Skeletal muscle satellite cell (primary cell): ENCODE data around the gene LRRC4. TPM values are rescaled to one million over a fixed set of nuclear protein-coding genes. Genes with fewer than 3 reads are reported as not detected.

Source experiments
- H3K27me3 ChIP-seq: 2 replicates; pipeline ENCODE4 v1.7.0; 2013; ENCODE audit warnings: low read length; ENCODE audit not compliant: control insufficient read depth, insufficient read depth
- H3K36me3 ChIP-seq: 2 replicates; pipeline ENCODE4 v1.7.0; 2013; ENCODE audit warnings: mild to moderate bottlenecking, control low read depth, low read length; ENCODE audit not compliant: insufficient read depth
- H3K4me1 ChIP-seq: 2 replicates; pipeline ENCODE4 v1.7.0; 2013; ENCODE audit warnings: low read length; ENCODE audit not compliant: control insufficient read depth, insufficient read depth
- H3K4me2 ChIP-seq: 2 replicates; pipeline ENCODE4 v1.7.0; 2013; ENCODE audit warnings: mild to moderate bottlenecking, low read length
- H3K4me3 ChIP-seq: 2 replicates; pipeline ENCODE4 v1.7.0; 2013; ENCODE audit warnings: low read length
- H3K9ac ChIP-seq: 2 replicates; pipeline ENCODE4 v1.7.0; 2013; ENCODE audit warnings: mild to moderate bottlenecking, low read depth, low read length, moderate library complexity
- H3K9me3 ChIP-seq: replicated peaks from 2 replicates; pipeline ENCODE4 v1.7.0; 2013; ENCODE audit warnings: mild to moderate bottlenecking, control low read depth, low read length
- total RNA-seq: library from RNA; depleted of rRNA; stranded (reverse); fragments of >200 nt; gene quantifications from 2 replicates; pipeline ENCODE4 v1.2.3, GENCODE V29; 2012; rRNA removed

The LRRC4 gene, protein sequence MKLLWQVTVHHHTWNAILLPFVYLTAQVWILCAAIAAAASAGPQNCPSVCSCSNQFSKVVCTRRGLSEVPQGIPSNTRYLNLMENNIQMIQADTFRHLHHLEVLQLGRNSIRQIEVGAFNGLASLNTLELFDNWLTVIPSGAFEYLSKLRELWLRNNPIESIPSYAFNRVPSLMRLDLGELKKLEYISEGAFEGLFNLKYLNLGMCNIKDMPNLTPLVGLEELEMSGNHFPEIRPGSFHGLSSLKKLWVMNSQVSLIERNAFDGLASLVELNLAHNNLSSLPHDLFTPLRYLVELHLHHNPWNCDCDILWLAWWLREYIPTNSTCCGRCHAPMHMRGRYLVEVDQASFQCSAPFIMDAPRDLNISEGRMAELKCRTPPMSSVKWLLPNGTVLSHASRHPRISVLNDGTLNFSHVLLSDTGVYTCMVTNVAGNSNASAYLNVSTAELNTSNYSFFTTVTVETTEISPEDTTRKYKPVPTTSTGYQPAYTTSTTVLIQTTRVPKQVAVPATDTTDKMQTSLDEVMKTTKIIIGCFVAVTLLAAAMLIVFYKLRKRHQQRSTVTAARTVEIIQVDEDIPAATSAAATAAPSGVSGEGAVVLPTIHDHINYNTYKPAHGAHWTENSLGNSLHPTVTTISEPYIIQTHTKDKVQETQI
- under 0.01 and 0.44 TPM in 2 replicates for total RNA-seq

DNA sequence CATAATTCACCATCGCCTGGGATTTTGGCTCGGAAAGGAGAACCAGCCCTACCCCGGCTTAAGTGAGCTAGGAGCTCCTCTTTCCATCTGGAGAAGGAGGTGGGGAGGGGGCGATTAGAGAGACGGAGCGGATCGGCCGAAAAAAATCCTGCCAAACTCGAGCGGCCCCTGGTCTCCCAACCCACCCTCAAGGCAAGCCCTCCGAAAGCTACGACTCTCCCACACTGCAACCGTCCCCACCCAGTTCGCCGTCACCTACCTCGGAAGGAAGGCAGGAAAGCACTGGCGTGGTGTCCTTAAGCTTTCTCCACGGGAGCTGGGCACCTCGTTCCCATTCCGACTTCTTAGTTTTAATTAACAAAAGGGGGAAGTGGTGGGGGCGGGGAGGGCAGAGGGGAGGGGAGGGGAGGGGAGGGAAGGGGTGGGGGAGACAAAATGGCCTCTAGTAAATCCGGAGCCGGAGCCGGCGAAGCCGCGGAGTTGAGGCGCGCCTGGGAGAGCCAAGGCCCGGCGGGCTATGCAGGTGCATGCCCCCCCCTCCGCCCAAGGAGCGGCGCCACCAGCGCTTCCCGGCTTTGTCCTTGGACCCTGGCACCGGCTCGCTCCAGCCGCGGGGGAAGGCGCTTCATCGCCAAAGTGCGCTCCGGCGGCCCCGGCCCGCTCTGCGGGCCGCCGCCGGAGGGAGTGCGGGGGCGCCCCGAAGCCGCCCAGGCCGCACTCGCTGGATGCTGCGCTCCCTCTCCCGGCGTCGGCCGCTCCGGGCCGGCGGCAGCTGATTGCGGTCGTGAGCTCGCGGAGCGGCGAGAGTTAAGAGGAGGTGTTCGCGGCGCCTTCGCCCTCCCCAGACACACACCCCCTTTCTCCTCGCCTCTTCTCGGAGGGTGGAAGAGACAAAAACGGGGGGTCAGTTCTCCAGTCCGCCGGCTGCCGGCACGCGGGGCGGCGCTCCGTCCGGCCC is at the start of gene LRRC4:
LRRC4 (minus strand) TSS at position 784 of the 958 bp plus-strand sequence. CDS start 797 bp downstream, outside the sequence.
- Histone ChIP-seq H3K27me3 (no peaks in the 10 kb centered on the region), H3K36me3 (peaks cover 11% of the 10 kb centered on the region), H3K9me3 (no peaks in the 10 kb centered on the region), H3K4me3 (peak within 1 kb of the TSS; percentile 73), H3K9ac (peak within 1 kb of the TSS; percentile 78), H3K4me1 (peaks cover 51% of the 10 kb centered on the region), H3K4me2 (peak within 1 kb of the TSS; percentile 92)

DNA sequence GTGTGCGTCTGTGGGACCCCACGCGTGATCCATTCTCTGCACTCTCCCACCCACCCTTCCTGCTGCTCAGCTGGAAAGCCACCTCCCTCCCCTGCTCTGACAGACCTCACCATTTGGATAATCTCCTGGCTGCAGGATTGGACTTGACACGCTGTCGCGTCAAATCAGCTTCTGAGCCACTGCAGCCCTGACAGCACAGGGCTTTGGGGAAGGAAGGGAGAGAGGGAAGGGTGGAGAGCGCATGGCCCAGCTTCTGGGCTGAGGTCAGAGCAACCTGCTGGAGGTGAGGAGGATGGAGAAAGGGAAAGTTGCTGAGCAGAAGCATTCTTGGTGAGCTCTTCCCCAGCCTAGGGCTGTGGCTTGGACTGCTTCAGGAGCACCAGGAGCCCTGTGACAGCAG is 48.9 kb upstream of the LRRC4 start:
- H3K9me3 ChIP-seq: no peaks in the 10 kb centered on the region
- H3K4me3 ChIP-seq: no peak overlapping the region
- no peak overlapping the region for H3K9ac ChIP-seq
- no peaks in the 10 kb centered on the region for H3K27me3 ChIP-seq
- peaks cover 34% of the 10 kb centered on the region for H3K36me3 ChIP-seq
- no peak overlapping the region for H3K4me2 ChIP-seq
- H3K4me1 ChIP-seq: peaks cover 3% of the 10 kb centered on the region

DNA sequence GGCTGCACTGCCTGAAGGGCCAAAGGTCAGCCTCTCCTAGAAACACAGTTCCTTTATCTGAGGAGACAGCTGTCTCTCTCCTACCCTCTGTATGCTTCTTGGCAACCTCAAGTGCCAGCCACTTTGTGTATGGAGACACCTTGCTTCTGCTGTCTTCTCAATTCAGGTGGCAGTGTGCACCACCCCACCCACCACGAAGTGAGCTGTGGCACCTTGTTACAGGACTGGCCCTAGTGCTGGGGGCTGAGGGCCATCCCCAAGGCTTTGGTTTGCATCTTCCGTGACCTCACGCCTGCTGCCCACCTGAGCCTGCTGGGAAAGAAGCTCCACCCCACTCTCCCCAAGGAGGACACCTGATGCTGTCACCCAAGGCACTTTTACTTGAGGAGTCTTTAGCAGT is 47.1 kb upstream of the LRRC4 start:
- no peak overlapping the region for H3K9ac ChIP-seq
- no peak overlapping the region for H3K4me2 ChIP-seq
- H3K4me3 ChIP-seq: no peak overlapping the region
- no peaks in the 10 kb centered on the region for H3K27me3 ChIP-seq
- no peaks in the 10 kb centered on the region for H3K9me3 ChIP-seq
- no peaks in the 10 kb centered on the region for H3K4me1 ChIP-seq
- H3K36me3 ChIP-seq: peaks cover 32% of the 10 kb centered on the region

DNA sequence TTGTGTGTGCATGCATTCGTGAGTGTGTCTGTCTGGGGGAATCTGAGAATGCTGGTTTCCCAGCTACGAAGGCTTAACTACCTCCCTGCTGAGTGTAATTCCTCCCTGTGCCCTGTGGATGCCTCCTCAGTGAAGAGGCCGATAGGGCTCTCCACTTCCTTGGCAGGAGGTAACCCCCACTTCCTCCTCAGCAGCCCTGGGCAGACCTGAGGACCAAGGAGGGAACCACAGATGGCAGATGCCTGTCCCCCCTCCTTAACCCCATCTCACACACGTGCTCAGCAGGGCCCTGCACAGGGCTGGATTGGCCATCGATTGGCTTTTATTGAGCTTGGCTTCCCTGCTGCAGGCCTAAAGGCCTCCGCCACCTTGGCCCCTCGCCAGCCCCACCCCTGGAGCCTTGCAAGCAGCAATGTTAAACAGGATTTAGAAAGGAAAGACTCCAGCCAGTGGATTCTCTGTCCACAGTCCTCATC is 45.6 kb upstream of the LRRC4 start:
- Histone ChIP-seq H3K4me3 (no peak overlapping the region), H3K9ac (no peak overlapping the region), H3K36me3 (peaks cover 28% of the 10 kb centered on the region), H3K9me3 (no peaks in the 10 kb centered on the region), H3K27me3 (no peaks in the 10 kb centered on the region), H3K4me1 (no peaks in the 10 kb centered on the region), H3K4me2 (no peak overlapping the region)

DNA sequence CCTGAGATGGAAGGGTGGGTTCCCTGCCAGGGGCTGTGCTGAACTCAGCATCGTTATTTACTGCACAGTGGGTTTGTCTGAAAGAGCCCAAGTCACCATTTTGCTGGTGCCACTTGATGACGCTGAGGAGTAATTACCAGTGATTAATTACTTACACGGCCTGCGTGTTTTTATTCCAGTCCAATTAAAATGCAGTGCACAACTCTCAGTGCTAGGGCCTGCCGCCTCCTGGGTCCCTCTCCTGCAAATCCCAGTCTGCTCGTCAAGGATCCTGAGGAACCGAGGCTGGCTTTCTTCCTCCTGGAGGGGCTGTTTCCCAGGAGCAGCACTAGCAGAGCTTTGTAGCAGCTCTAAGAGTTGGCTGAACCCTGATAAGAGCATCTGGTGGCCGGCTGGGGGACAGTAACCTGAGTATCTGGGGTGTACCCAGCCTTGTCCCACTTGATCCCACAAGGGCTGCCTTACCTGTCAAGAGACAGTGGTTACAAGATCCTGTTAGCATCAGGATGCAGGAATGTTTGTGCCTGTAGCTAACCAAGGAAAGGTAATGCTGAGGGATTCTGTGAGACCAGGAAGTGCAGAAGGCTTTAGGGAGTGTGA is 45.1 kb upstream of the LRRC4 start:
- no peaks in the 10 kb centered on the region for H3K9me3 ChIP-seq
- no peaks in the 10 kb centered on the region for H3K27me3 ChIP-seq
- no peak overlapping the region for H3K4me3 ChIP-seq
- peaks cover 25% of the 10 kb centered on the region for H3K36me3 ChIP-seq
- no peak overlapping the region for H3K4me2 ChIP-seq
- H3K9ac ChIP-seq: no peak overlapping the region
- no peaks in the 10 kb centered on the region for H3K4me1 ChIP-seq

DNA sequence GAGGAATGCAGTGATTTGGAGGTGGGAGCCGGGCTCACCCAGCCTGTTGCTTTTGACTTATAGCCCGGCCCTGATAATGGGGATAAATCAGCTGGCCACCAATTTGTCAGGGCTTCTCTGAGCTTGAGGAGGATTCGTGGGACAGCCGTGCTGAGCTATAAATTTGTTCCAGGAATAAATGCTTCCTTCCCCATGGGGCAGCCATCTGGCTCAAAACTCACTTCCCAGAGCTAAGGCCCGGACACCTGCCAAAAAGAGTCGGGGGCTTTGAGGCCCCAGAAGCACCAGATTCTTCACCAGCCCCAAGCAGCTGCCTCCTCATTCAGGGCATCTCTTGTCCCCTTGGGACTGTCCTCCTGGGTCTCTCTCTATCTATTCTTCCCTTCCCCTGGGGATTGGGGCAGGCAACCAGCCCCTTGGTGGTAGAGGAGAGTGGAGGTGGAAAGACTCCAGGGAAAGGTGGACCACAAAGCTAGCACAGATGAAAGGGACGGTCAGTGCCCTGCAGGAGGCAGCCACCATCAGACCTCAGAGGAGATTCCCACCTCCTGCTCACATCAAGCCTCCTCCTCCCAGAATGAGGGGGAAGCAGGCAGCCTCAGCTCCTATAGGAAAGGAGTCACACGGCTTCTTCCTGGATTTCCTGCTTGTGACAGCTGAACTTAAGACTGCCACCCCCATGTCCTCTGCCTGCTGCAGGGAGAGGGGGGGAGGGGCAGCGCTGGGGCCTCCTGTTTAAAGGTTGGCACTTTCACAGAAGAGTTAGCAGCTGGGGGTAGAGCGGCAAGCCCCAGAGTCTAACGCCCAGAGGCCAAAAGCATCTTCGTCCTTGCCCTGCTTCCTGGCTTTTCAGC is 44.2 kb upstream of the LRRC4 start:
- no peak overlapping the region for H3K4me2 ChIP-seq
- H3K9me3 ChIP-seq: no peaks in the 10 kb centered on the region
- H3K4me3 ChIP-seq: no peak overlapping the region
- H3K4me1 ChIP-seq: no peaks in the 10 kb centered on the region
- no peaks in the 10 kb centered on the region for H3K27me3 ChIP-seq
- H3K9ac ChIP-seq: no peak overlapping the region
- H3K36me3 ChIP-seq: peaks cover 24% of the 10 kb centered on the region

DNA sequence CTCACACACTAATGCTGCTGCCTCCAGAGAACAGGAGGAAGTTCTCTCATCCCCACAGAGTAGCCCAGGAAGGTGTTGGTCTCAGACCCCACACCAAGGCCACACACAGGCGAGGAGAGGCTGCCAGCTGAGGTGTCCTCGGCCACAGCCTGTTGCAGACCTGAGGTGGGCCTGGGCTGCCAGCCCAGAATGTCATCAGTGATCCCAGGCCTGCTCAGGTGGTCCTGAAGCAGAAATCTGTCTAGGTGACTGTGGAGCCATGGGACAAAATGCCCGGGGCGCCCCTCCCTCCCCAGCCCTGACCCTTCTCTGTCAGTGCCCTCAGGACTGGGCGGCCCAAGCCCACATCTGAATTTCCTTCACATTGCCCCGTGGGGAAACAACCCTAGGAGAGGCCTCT is 43.5 kb upstream of the LRRC4 start:
- H3K9ac ChIP-seq: no peak overlapping the region
- H3K4me3 ChIP-seq: no peak overlapping the region
- no peak overlapping the region for H3K4me2 ChIP-seq

DNA sequence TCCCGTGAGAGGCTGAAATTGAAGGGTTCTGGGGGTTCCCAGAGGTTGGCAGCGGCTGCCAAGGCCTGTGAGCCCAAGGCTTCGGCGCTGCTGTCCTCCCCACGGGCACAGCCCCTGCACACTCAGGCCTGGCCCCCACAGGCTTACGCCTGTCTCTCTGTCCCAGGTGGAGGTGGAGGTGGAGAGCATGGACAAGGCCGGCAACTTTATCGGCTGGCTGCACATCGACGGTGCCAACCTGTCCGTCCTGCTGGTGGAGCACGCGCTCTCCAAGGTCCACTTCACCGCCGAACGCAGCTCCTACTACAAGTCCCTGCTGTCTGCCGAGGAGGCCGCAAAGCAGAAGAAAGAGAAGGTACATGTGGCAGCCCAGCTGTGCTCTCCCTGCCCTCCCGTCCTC is 43.1 kb upstream of the LRRC4 start:
- H3K4me2 ChIP-seq: no peak overlapping the region
- H3K9ac ChIP-seq: no peak overlapping the region
- no peaks in the 10 kb centered on the region for H3K4me1 ChIP-seq
- H3K4me3 ChIP-seq: no peak overlapping the region
- peaks cover 24% of the 10 kb centered on the region for H3K36me3 ChIP-seq
- H3K9me3 ChIP-seq: no peaks in the 10 kb centered on the region
- no peaks in the 10 kb centered on the region for H3K27me3 ChIP-seq

More for the DNA sequence above, 43.5 kb upstream of the LRRC4 start:
- Histone ChIP-seq H3K4me1 (no peaks in the 10 kb centered on the region), H3K36me3 (peaks cover 24% of the 10 kb centered on the region), H3K27me3 (no peaks in the 10 kb centered on the region), H3K9me3 (no peaks in the 10 kb centered on the region)

DNA sequence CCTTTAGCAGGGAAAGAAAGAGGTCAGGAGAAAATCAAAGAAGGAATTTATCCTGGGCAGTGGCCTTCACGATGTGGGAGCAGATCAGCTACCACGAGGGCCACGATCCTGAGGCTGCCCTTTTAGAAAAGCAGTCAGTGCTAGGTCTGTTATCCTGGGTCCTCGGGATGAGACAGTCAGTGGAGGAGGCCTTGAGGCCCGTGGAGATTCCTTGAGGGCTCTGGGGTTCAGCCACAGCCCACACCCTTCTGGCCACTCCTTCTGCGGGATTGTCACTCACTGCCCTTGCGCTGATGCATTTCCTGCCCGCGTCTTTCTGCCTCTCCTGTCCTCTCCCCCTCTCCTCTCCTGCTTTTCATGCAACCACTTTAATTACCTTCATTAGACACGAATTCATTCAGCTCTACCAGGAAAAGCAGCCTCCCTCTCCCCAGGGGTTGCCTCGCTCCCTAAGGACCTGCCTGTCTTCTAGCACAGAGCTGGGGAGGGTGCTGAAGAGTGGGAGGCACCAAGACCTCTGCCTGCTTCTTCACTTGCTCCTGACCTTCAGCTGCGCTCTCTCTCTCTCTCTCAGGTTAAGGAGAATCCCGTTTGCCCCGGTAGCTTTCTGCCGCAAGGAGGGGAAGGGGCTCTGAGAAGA is 42.6 kb upstream of the LRRC4 start:
- H3K4me2 ChIP-seq: no peak overlapping the region
- H3K27me3 ChIP-seq: no peaks in the 10 kb centered on the region
- no peaks in the 10 kb centered on the region for H3K4me1 ChIP-seq
- H3K9ac ChIP-seq: no peak overlapping the region
- no peak overlapping the region for H3K4me3 ChIP-seq
- no peaks in the 10 kb centered on the region for H3K9me3 ChIP-seq
- peaks cover 25% of the 10 kb centered on the region for H3K36me3 ChIP-seq

DNA sequence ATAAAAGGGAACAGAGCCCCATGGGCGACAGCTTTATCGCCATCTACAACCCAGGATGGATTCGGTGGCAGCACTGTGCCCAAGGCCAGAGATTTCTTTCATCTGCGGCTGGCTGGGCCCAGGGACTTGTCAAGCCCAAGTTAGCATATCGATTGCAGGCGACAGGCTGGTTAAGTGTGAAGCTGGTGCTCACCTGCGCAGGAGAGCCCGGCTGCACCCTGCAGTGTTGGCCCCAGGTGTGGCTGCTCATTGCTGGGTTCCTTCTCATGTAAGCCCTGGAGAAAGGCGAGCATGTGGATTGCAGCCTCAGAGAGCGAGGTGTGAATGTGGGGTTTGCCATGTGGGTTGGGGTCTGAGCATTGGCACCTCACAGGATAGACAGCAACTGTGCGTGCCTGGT is 40.6 kb upstream of the LRRC4 start:
- Histone ChIP-seq H3K9me3 (no peaks in the 10 kb centered on the region), H3K4me3 (no peak overlapping the region), H3K27me3 (no peaks in the 10 kb centered on the region), H3K9ac (no peak overlapping the region), H3K4me2 (no peak overlapping the region), H3K4me1 (no peaks in the 10 kb centered on the region), H3K36me3 (peaks cover 20% of the 10 kb centered on the region)
